Smooth muscle cell (in vitro differentiated cells): Measurements from ENCODE around the gene ARHGAP22. TPM values are rescaled to one million over a fixed set of nuclear protein-coding genes. Genes with fewer than 3 reads are reported as not detected.

Source experiments
- DNase-seq: peaks from one replicate; lab custom pipeline; 2025; ENCODE audit not compliant: unreplicated experiment; lab: John Stamatoyannopoulos, UW
- H2AFZ ChIP-seq: fragments of 200-600 bp; sonication (generic); 2 replicates; pipeline ENCODE4 v1.6.0; 2016; ENCODE audit warnings: antibody characterized with exemption, low read depth, mild to moderate bottlenecking
- H3F3A ChIP-seq: fragments of 200-600 bp; sonication (generic); 2 replicates; pipeline ENCODE4 v1.6.0; 2017; ENCODE audit warnings: antibody characterized with exemption, low read depth
- H3K27ac ChIP-seq: fragments of 200-600 bp; sonication (generic); 2 replicates; pipeline ENCODE4 v1.5.1; 2016; ENCODE audit warnings: low read depth, mild to moderate bottlenecking
- H3K27me3 ChIP-seq: fragments of 200-600 bp; sonication (generic); 2 replicates; pipeline ENCODE4 v1.6.1; 2016; ENCODE audit warnings: low read depth, mild to moderate bottlenecking
- H3K36me3 ChIP-seq: fragments of 200-600 bp; sonication (generic); 2 replicates; pipeline ENCODE4 v1.5.1; 2016; ENCODE audit warnings: low read depth
- H3K4me1 ChIP-seq: fragments of 200-600 bp; sonication (generic); 2 replicates; pipeline ENCODE4 v1.5.1; 2016; ENCODE audit warnings: low read depth
- H3K4me2 ChIP-seq: fragments of 200-600 bp; sonication (generic); 2 replicates; pipeline ENCODE4 v1.6.0; 2016; ENCODE audit warnings: mild to moderate bottlenecking
- H3K4me3 ChIP-seq: fragments of 200-600 bp; sonication (generic); 2 replicates; pipeline ENCODE4 v1.5.1; 2016; ENCODE audit warnings: mild to moderate bottlenecking
- H3K79me2 ChIP-seq: fragments of 200-600 bp; sonication (generic); 2 replicates; pipeline ENCODE4 v1.6.0; 2016; ENCODE audit warnings: low read depth, mild to moderate bottlenecking
- H3K9ac ChIP-seq: fragments of 200-600 bp; sonication (generic); 2 replicates; pipeline ENCODE4 v1.6.0; 2016; ENCODE audit warnings: low read depth
- H3K9me3 ChIP-seq: fragments of 200-600 bp; sonication (generic); replicated peaks from 2 replicates; pipeline ENCODE4 v1.5.1; 2016; ENCODE audit warnings: low read depth
- H4K20me1 ChIP-seq: fragments of 200-600 bp; sonication (generic); 2 replicates; pipeline ENCODE4 v1.6.0; 2016; ENCODE audit warnings: low read depth
- WGBS: methylation state at CpG from one replicate; pipeline ENCODE4 v1.1.7; 2016; ENCODE audit warnings: low lambda C conversion rate; 5-methylcytosine and 5-hydroxymethylcytosine counted together
- polyA plus RNA-seq: library from polyadenylated mRNA; unstranded; fragments of >200 nt; fragmentation: Nextera tagmentation; extraction: Ambion mirVana; gene quantifications from 2 replicates; pipeline ENCODE4 v1.2.1, GENCODE V29; 2016
- total RNA-seq: library from RNA; depleted of rRNA; stranded (reverse); fragments of >200 nt; gene quantifications from 2 replicates; pipeline ENCODE4 v1.2.3, GENCODE V29; 2014
- TF ChIP-seq, protein P1 (sequence below): fragments of 200-600 bp; sonication (generic); IDR thresholded peaks from 2 replicates; pipeline ENCODE4 v1.5.1; 2017; ENCODE audit warnings: borderline replicate concordance, mild to moderate bottlenecking, antibody characterized with exemption; ENCODE audit not compliant: insufficient read depth, poor library complexity, severe bottlenecking

The ARHGAP22 gene
- total and polyA plus RNA-seq, 2 experiments from 2014 or later = 1.8 to 8.8 TPM

DNA sequence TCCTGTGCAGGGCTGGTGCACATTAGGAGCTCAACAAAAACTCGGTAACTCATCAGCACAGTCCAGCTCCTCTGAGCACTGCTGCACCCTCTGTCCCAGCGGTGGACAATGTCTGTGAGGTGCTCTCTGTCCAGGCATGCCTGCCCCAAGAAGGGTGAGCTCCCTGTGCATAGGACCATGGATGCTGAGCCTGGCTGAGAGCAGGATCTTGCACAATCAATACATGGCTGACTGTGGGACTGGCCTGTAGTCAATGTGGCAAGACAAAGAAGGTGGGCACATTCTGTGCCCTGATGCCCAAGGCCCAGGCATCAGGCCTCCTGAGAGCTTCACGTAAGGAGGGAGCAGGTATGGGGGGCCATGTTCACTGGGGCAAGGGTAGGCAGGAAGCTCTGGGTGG lies 17.1 kb downstream of the ARHGAP22 start:
- H3K27ac ChIP-seq = no peak overlapping the region
- no peak overlapping the region for H3K9ac ChIP-seq
- H3K4me1 ChIP-seq = no peaks in the 10 kb centered on the region
- no peaks in the 10 kb centered on the region for H3F3A ChIP-seq
- no peak overlapping the region for H2AFZ ChIP-seq
- H3K9me3 ChIP-seq = no peaks in the 10 kb centered on the region
- 84% methylated on average over 3 of the region's 3 CpGs for WGBS
- H3K4me3 ChIP-seq = no peak overlapping the region
- H3K27me3 ChIP-seq = no peaks in the 10 kb centered on the region
- no peaks in the 10 kb centered on the region for H4K20me1 ChIP-seq
- no peak for DNase-seq
- TF ChIP-seq, protein P1, sequence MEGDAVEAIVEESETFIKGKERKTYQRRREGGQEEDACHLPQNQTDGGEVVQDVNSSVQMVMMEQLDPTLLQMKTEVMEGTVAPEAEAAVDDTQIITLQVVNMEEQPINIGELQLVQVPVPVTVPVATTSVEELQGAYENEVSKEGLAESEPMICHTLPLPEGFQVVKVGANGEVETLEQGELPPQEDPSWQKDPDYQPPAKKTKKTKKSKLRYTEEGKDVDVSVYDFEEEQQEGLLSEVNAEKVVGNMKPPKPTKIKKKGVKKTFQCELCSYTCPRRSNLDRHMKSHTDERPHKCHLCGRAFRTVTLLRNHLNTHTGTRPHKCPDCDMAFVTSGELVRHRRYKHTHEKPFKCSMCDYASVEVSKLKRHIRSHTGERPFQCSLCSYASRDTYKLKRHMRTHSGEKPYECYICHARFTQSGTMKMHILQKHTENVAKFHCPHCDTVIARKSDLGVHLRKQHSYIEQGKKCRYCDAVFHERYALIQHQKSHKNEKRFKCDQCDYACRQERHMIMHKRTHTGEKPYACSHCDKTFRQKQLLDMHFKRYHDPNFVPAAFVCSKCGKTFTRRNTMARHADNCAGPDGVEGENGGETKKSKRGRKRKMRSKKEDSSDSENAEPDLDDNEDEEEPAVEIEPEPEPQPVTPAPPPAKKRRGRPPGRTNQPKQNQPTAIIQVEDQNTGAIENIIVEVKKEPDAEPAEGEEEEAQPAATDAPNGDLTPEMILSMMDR = no peak
- no peaks in the 10 kb centered on the region for H3K79me2 ChIP-seq
- no peak overlapping the region for H3K4me2 ChIP-seq
- H3K36me3 ChIP-seq = no peaks in the 10 kb centered on the region

DNA sequence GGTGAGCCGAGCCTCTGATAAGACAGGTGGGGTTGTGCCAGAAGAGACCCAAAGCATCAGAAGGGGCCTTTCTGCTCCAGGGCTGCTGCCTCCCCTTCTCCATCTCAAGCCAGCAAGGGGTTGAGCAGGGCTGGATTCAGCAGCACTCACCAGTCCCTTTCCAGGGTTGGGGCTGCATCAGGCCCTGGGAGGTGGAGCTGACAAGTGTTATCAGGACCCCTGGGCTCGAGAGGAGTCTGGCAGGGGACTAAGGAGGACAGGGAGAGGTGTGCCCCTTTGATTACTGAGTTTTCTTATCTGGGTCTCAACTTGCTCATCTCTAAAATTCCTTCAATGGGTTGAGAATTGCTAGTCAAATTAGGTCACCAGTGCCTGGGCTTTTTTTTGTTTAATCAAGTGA lies 17.8 kb downstream of the ARHGAP22 start:
- Histone ChIP-seq H3K9me3 (no peaks in the 10 kb centered on the region), H3K4me3 (no peak overlapping the region), H3K27ac (no peak overlapping the region), H3K4me1 (no peaks in the 10 kb centered on the region), H3K79me2 (no peaks in the 10 kb centered on the region), H3F3A (no peaks in the 10 kb centered on the region), H3K9ac (no peak overlapping the region), H3K4me2 (no peak overlapping the region), H4K20me1 (no peaks in the 10 kb centered on the region), H3K36me3 (no peaks in the 10 kb centered on the region), H2AFZ (no peak overlapping the region), H3K27me3 (no peaks in the 10 kb centered on the region)
- TF ChIP-seq, protein P1 = no peak
- no peak for DNase-seq
- 63% methylated on average over 2 of the region's 2 CpGs for WGBS

DNA sequence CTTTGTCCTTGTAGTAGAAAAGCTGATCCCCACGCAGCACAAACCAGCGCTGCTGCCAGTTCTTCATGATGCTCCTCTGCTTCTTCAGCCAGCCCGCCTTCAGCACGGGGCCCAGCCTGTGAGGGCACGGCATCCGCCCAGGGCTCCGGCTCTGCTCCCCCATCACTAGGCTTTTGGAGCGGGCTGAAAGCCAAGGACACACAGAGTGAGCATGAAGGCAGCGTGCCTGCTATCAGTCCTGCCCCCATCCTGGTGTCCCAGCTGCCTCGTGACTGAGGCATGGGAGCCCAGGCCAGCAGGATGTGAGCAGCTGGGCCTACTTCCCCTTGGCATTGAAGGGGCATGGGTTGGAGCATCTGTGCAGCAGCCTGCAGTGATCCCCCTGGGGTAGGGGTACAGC lies 21.9 kb downstream of the ARHGAP22 start:
- peaks cover 7% of the 10 kb centered on the region for H3K27me3 ChIP-seq

DNA sequence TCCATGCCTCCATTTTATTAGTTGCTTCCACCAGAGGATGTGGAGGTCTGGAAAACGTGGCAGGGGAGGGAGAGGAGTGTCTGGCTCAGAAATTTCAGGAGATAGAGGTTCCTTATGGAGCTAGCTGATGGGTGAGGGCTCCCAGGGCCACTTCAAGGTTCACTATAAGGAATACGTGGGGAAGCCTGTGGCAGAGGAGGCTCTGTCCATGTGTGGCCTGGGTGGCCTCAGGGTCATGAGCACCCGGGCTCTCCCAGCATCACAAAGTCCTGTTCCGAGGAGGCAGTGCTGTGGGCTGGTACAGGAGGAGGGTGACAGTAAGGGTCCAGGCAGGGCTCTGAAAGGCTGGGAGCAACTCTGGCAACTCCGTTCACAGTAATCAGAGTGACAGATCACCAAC lies 24.6 kb downstream of the ARHGAP22 start:
- Histone ChIP-seq H3K79me2 (no peaks in the 10 kb centered on the region), H3K27ac (no peak overlapping the region)
- TF ChIP-seq, protein P1 = no peak

More for the DNA sequence above, 21.9 kb downstream of the ARHGAP22 start:
- H4K20me1 ChIP-seq = no peaks in the 10 kb centered on the region
- no peak for DNase-seq
- H3K9ac ChIP-seq = no peak overlapping the region
- no peaks in the 10 kb centered on the region for H3K9me3 ChIP-seq
- TF ChIP-seq, protein P1 = no peak
- no peak overlapping the region for H3K4me2 ChIP-seq
- H3F3A ChIP-seq = no peaks in the 10 kb centered on the region
- H3K27ac ChIP-seq = no peak overlapping the region
- 96% methylated on average over 10 of the region's 10 CpGs for WGBS
- H3K79me2 ChIP-seq = no peaks in the 10 kb centered on the region
- no peaks in the 10 kb centered on the region for H3K36me3 ChIP-seq
- peaks cover 14% of the 10 kb centered on the region for H3K4me1 ChIP-seq
- H2AFZ ChIP-seq = no peak overlapping the region
- no peak overlapping the region for H3K4me3 ChIP-seq

More for the DNA sequence above, 24.6 kb downstream of the ARHGAP22 start:
- no peaks in the 10 kb centered on the region for H4K20me1 ChIP-seq
- peaks cover 7% of the 10 kb centered on the region for H3K27me3 ChIP-seq
- 82% methylated on average over 5 of the region's 5 CpGs for WGBS
- no peaks in the 10 kb centered on the region for H3K9me3 ChIP-seq
- H3K4me3 ChIP-seq = no peak overlapping the region
- H3K4me1 ChIP-seq = peaks cover 14% of the 10 kb centered on the region
- no peak for DNase-seq
- H2AFZ ChIP-seq = no peak overlapping the region
- no peak overlapping the region for H3K4me2 ChIP-seq
- no peaks in the 10 kb centered on the region for H3K36me3 ChIP-seq
- no peaks in the 10 kb centered on the region for H3F3A ChIP-seq
- no peak overlapping the region for H3K9ac ChIP-seq
